ENCODE data around the gene HERC2. TPM values are rescaled to one million over a fixed set of nuclear protein-coding genes. Genes with fewer than 3 reads are reported as not detected.

HERC2 gene
- total and polyA plus RNA-seq, 2 of the 13 experiments (the other 11 are each of a cell fraction or from before 2014, with no cell fraction given) = 17.6 to 24.8 TPM

GRCh38 chr15:28082891-28083684, 238.9 kb downstream of the HERC2 start (continued):
- TF ChIP-seq PTBP1 (IDR thresholded peaks at IDR 0.05; ENCODE audit: low read depth, low read length, poor library complexity, severe bottlenecking) (no peak), NCOR1 (IDR thresholded peaks at IDR 0.05; ENCODE audit: borderline replicate concordance, low read length) (peak; percentile 82), ZFP36 (IDR thresholded peaks at IDR 0.05; ENCODE audit: borderline replicate concordance, low read depth, low read length, partially characterized antibody) (no peak), SP4 (CRISPR knock-in tag; IDR thresholded peaks at IDR 0.05) (no peak), POLR2AphosphoS2 (IDR thresholded peaks at IDR 0.05; ENCODE audit: low read depth, low read length) (no peak), ZNF12 (CRISPR knock-in tag; IDR thresholded peaks at IDR 0.05) (peak; percentile 57), ZNF263 (CRISPR knock-in tag; IDR thresholded peaks at IDR 0.05) (no peak), TEAD3 (CRISPR knock-in tag; optimal IDR thresholded peaks at IDR 0.05; ENCODE audit: borderline replicate concordance) (peak; percentile 75), MBNL3 (CRISPR knock-in tag; conservative IDR thresholded peaks at IDR 0.05) (no peak), ZNF775 (CRISPR knock-in tag; IDR thresholded peaks at IDR 0.05; ENCODE audit: borderline replicate concordance) (no peak), SCMH1 (CRISPR knock-in tag; IDR thresholded peaks at IDR 0.05; ENCODE audit: borderline replicate concordance) (no peak), ZBED4 (CRISPR knock-in tag; IDR thresholded peaks at IDR 0.05; ENCODE audit: borderline replicate concordance) (no peak), ZBTB14 (CRISPR knock-in tag; IDR thresholded peaks at IDR 0.05) (no peak), DBP (CRISPR knock-in tag; IDR thresholded peaks at IDR 0.05; ENCODE audit: not compliant biosample characterization) (no peak)
- TF ChIP-seq, protein P1, sequence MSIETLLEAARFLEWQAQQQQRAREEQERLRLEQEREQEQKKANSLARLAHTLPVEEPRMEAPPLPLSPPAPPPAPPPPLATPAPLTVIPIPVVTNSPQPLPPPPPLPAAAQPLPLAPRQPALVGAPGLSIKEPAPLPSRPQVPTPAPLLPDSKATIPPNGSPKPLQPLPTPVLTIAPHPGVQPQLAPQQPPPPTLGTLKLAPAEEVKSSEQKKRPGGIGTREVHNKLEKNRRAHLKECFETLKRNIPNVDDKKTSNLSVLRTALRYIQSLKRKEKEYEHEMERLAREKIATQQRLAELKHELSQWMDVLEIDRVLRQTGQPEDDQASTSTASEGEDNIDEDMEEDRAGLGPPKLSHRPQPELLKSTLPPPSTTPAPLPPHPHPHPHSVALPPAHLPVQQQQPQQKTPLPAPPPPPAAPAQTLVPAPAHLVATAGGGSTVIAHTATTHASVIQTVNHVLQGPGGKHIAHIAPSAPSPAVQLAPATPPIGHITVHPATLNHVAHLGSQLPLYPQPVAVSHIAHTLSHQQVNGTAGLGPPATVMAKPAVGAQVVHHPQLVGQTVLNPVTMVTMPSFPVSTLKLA (IDR thresholded peaks at IDR 0.05) = peak; percentile 59
- TF ChIP-seq, protein P2, sequence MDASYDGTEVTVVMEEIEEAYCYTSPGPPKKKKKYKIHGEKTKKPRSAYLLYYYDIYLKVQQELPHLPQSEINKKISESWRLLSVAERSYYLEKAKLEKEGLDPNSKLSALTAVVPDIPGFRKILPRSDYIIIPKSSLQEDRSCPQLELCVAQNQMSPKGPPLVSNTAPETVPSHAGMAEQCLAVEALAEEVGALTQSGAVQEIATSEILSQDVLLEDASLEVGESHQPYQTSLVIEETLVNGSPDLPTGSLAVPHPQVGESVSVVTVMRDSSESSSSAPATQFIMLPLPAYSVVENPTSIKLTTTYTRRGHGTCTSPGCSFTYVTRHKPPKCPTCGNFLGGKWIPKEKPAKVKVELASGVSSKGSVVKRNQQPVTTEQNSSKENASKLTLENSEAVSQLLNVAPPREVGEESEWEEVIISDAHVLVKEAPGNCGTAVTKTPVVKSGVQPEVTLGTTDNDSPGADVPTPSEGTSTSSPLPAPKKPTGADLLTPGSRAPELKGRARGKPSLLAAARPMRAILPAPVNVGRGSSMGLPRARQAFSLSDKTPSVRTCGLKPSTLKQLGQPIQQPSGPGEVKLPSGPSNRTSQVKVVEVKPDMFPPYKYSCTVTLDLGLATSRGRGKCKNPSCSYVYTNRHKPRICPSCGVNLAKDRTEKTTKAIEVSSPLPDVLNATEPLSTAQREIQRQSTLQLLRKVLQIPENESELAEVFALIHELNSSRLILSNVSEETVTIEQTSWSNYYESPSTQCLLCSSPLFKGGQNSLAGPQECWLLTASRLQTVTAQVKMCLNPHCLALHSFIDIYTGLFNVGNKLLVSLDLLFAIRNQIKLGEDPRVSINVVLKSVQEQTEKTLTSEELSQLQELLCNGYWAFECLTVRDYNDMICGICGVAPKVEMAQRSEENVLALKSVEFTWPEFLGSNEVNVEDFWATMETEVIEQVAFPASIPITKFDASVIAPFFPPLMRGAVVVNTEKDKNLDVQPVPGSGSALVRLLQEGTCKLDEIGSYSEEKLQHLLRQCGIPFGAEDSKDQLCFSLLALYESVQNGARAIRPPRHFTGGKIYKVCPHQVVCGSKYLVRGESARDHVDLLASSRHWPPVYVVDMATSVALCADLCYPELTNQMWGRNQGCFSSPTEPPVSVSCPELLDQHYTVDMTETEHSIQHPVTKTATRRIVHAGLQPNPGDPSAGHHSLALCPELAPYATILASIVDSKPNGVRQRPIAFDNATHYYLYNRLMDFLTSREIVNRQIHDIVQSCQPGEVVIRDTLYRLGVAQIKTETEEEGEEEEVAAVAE (CRISPR knock-in tag; IDR thresholded peaks at IDR 0.05; ENCODE audit: borderline replicate concordance) = 0 out of 2 replicates have a peak, but pooled peaks have one; percentile 51

All from HepG2 (cell line).